Uterus (tissue), 2 donors: ENCODE results near the gene ALDH1A1.

Experiments used
- CTCF ChIP-seq, 4 experiments: fragments of 200-600 bp in 2 of 4; fragments of 450-650 bp in 2 of 4; sonication (generic) in 2 of 4; IDR thresholded peaks; one replicate each; pipeline ENCODE4 v1.5.1; 2016 to 2019; ENCODE audit warnings: antibody characterized with exemption in 4 of 4, mild to moderate bottlenecking in 2 of 4, moderate library complexity in 1 of 4
- POLR2A ChIP-seq, 2 donors: fragments of 450-650 bp; IDR thresholded peaks; one replicate each; pipeline ENCODE4 v1.6.1; 2016; ENCODE audit warnings: antibody characterized with exemption in 2 of 2, mild to moderate bottlenecking in 1 of 2, moderate library complexity in 1 of 2

GRCh38 chr9:72914750-72915149 lies 38.1 kb downstream of the ALDH1A1 start:
- TF ChIP-seq CTCF (IDR thresholded peaks at IDR 0.05) (no peak), POLR2A (IDR thresholded peaks at IDR 0.05) (no peak)
